Suprapubic skin (tissue), 3 donors: Measurements from ENCODE around the gene PDCD4.

Experiments used
- CTCF ChIP-seq, 2 donors: fragments of 200-600 bp in 1 of 2; fragments of 450-650 bp in 1 of 2; sonication (generic) in 1 of 2; IDR thresholded peaks; one replicate each; pipeline ENCODE4 v1.5.1; 2016 to 2019; ENCODE audit warnings: antibody characterized with exemption in 2 of 2, mild to moderate bottlenecking in 1 of 2, moderate library complexity in 1 of 2
- POLR2AphosphoS5 ChIP-seq, 3 donors: sonication (generic); formaldehyde crosslinking; IDR thresholded peaks; one replicate each; pipeline ENCODE4 v1.6.1; 2017; ENCODE audit warnings: antibody characterized with exemption in 3 of 3

GRCh38 chr10:110840923-110841428 lies 30.8 kb upstream of the PDCD4 start:
- TF ChIP-seq CTCF (IDR thresholded peaks at IDR 0.05) (no peak), POLR2AphosphoS5 (IDR thresholded peaks at IDR 0.05) (no peak)
